ENCODE measurements around the gene FADS2. TPM values are rescaled to one million over a fixed set of nuclear protein-coding genes. Genes with fewer than 3 reads are reported as not detected.

Gene FADS2
- total and polyA plus RNA-seq, 2 of the 13 experiments (the other 11 are each of a cell fraction or from before 2014, with no cell fraction given) = 90.1 to 124 TPM

DNA sequence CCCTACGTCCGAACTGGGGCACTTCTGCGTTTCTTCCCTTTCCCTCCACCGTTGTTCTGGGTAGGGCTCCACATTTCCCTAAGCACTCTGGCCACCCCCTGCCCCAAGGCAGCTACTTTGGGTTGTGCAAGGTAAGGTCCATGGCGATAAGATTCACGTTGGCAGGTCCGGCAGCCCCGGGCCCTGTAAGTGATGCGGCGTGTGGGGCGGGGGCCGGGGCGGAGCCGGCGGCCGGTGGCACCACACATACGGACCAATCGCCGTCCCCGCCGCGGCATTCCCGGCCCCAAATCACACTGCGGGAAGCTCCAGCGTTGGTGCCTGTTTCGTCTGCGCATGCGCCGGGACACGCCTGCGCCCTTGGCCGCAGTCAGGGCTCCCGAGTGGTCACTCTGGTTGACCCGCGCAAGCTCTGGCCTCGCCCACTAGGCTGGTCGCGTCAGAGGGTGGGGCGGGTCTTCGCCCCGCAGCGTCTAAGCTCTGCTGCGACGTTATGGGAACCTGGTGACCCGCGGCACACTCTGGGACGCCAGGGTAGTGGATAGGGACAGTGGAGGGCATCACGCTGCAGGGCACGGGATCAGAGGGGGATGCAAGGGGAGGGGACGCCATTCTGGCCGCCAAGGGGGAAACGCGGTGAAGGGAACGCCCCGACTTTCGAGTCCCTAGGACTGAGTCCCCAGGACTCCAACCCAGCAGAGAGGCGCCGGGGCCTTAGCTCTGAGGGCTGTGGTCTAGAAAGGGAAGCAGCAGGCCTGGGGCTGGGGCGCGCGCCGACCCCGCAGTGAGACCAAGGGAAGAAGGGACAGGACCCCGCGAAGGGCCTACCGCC, 12.9 kb upstream of the FADS2 start (continued):
- TF ChIP-seq, protein P1, sequence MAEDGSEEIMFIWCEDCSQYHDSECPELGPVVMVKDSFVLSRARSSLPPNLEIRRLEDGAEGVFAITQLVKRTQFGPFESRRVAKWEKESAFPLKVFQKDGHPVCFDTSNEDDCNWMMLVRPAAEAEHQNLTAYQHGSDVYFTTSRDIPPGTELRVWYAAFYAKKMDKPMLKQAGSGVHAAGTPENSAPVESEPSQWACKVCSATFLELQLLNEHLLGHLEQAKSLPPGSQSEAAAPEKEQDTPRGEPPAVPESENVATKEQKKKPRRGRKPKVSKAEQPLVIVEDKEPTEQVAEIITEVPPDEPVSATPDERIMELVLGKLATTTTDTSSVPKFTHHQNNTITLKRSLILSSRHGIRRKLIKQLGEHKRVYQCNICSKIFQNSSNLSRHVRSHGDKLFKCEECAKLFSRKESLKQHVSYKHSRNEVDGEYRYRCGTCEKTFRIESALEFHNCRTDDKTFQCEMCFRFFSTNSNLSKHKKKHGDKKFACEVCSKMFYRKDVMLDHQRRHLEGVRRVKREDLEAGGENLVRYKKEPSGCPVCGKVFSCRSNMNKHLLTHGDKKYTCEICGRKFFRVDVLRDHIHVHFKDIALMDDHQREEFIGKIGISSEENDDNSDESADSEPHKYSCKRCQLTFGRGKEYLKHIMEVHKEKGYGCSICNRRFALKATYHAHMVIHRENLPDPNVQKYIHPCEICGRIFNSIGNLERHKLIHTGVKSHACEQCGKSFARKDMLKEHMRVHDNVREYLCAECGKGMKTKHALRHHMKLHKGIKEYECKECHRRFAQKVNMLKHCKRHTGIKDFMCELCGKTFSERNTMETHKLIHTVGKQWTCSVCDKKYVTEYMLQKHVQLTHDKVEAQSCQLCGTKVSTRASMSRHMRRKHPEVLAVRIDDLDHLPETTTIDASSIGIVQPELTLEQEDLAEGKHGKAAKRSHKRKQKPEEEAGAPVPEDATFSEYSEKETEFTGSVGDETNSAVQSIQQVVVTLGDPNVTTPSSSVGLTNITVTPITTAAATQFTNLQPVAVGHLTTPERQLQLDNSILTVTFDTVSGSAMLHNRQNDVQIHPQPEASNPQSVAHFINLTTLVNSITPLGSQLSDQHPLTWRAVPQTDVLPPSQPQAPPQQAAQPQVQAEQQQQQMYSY (CRISPR knock-in tag; IDR thresholded peaks at IDR 0.05) = no peak
- no peak; the same call in 1 of the 2 replicates for TF ChIP-seq ZNF598 (CRISPR knock-in tag; IDR thresholded peaks at IDR 0.05; ENCODE audit: borderline replicate concordance)
- TF ChIP-seq, protein P2, sequence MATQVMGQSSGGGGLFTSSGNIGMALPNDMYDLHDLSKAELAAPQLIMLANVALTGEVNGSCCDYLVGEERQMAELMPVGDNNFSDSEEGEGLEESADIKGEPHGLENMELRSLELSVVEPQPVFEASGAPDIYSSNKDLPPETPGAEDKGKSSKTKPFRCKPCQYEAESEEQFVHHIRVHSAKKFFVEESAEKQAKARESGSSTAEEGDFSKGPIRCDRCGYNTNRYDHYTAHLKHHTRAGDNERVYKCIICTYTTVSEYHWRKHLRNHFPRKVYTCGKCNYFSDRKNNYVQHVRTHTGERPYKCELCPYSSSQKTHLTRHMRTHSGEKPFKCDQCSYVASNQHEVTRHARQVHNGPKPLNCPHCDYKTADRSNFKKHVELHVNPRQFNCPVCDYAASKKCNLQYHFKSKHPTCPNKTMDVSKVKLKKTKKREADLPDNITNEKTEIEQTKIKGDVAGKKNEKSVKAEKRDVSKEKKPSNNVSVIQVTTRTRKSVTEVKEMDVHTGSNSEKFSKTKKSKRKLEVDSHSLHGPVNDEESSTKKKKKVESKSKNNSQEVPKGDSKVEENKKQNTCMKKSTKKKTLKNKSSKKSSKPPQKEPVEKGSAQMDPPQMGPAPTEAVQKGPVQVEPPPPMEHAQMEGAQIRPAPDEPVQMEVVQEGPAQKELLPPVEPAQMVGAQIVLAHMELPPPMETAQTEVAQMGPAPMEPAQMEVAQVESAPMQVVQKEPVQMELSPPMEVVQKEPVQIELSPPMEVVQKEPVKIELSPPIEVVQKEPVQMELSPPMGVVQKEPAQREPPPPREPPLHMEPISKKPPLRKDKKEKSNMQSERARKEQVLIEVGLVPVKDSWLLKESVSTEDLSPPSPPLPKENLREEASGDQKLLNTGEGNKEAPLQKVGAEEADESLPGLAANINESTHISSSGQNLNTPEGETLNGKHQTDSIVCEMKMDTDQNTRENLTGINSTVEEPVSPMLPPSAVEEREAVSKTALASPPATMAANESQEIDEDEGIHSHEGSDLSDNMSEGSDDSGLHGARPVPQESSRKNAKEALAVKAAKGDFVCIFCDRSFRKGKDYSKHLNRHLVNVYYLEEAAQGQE (IDR thresholded peaks at IDR 0.05; ENCODE audit: borderline replicate concordance in 1 of 2, low read depth in 1 of 2, low read length in 2 of 2) = 0 out of 4 replicates have a peak, but pooled peaks of 1 of the 2 experiments have one; percentile 40
- no peak for TF ChIP-seq ZNF44 (CRISPR knock-in tag; IDR thresholded peaks at IDR 0.05)
- TF ChIP-seq, protein P3, sequence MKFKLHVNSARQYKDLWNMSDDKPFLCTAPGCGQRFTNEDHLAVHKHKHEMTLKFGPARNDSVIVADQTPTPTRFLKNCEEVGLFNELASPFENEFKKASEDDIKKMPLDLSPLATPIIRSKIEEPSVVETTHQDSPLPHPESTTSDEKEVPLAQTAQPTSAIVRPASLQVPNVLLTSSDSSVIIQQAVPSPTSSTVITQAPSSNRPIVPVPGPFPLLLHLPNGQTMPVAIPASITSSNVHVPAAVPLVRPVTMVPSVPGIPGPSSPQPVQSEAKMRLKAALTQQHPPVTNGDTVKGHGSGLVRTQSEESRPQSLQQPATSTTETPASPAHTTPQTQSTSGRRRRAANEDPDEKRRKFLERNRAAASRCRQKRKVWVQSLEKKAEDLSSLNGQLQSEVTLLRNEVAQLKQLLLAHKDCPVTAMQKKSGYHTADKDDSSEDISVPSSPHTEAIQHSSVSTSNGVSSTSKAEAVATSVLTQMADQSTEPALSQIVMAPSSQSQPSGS (CRISPR knock-in tag; IDR thresholded peaks at IDR 0.05) = peak; percentile 68
- no peak for TF ChIP-seq JUN (CRISPR knock-in tag; IDR thresholded peaks at IDR 0.05)
- TF ChIP-seq ZNF337 (CRISPR knock-in tag; IDR thresholded peaks at IDR 0.05; ENCODE audit: borderline replicate concordance, low read depth) = no peak
- no peak for TF ChIP-seq ZNF180 (CRISPR knock-in tag; IDR thresholded peaks at IDR 0.05; ENCODE audit: borderline replicate concordance, low read depth)
- peak; percentile 75 for TF ChIP-seq TEAD3 (CRISPR knock-in tag; optimal IDR thresholded peaks at IDR 0.05; ENCODE audit: borderline replicate concordance)
- TF ChIP-seq HNRNPLL (IDR thresholded peaks at IDR 0.05; ENCODE audit: low read depth, low read length, poor library complexity, severe bottlenecking) = peak; percentile 88
- TF ChIP-seq ZNF672 (CRISPR knock-in tag; IDR thresholded peaks at IDR 0.05) = no peak
- TF ChIP-seq, protein P4, sequence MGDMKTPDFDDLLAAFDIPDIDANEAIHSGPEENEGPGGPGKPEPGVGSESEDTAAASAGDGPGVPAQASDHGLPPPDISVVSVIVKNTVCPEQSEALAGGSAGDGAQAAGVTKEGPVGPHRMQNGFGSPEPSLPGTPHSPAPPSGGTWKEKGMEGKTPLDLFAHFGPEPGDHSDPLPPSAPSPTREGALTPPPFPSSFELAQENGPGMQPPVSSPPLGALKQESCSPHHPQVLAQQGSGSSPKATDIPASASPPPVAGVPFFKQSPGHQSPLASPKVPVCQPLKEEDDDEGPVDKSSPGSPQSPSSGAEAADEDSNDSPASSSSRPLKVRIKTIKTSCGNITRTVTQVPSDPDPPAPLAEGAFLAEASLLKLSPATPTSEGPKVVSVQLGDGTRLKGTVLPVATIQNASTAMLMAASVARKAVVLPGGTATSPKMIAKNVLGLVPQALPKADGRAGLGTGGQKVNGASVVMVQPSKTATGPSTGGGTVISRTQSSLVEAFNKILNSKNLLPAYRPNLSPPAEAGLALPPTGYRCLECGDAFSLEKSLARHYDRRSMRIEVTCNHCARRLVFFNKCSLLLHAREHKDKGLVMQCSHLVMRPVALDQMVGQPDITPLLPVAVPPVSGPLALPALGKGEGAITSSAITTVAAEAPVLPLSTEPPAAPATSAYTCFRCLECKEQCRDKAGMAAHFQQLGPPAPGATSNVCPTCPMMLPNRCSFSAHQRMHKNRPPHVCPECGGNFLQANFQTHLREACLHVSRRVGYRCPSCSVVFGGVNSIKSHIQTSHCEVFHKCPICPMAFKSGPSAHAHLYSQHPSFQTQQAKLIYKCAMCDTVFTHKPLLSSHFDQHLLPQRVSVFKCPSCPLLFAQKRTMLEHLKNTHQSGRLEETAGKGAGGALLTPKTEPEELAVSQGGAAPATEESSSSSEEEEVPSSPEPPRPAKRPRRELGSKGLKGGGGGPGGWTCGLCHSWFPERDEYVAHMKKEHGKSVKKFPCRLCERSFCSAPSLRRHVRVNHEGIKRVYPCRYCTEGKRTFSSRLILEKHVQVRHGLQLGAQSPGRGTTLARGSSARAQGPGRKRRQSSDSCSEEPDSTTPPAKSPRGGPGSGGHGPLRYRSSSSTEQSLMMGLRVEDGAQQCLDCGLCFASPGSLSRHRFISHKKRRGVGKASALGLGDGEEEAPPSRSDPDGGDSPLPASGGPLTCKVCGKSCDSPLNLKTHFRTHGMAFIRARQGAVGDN (CRISPR knock-in tag; IDR thresholded peaks at IDR 0.05) = peak; percentile 90
- no peak for TF ChIP-seq NR3C1 (CRISPR knock-in tag; IDR thresholded peaks at IDR 0.05)
- TF ChIP-seq ZFP36L2 (CRISPR knock-in tag; IDR thresholded peaks at IDR 0.05) = no peak
- TF ChIP-seq ZNF776 (CRISPR knock-in tag; IDR thresholded peaks at IDR 0.05) = peak; percentile 74; the same call in 1 of the 2 replicates

Data from HepG2 (cell line).